Uterus (tissue), 4 donors: ENCODE results near the gene CDC27. TPM values are rescaled to one million over a fixed set of nuclear protein-coding genes. Genes with fewer than 3 reads are reported as not detected.
"Not testable (repeated sequence)": the region's sequence is repeated elsewhere in the genome, so short reads cannot be mapped to it uniquely, and the experiment has no call there.

Experiments used
- DNase-seq, 2 donors: peaks; one replicate each; pipeline ENCODE4 v3.0.0-alpha.2; 2019 to 2020
- H3K27ac ChIP-seq, 2 donors: fragments of 200-600 bp; sonication (generic); 1 replicate in 1 of 2; 2 replicates in 1 of 2; pipeline ENCODE4 v1.5.1; 2016 to 2018
- H3K27me3 ChIP-seq, 2 donors: fragments of 200-600 bp; sonication (generic); one replicate each; pipeline ENCODE4 v1.5.1; 2018 to 2019; ENCODE audit warnings: control low read depth in 1 of 2
- H3K36me3 ChIP-seq, 2 donors: fragments of 200-600 bp; sonication (generic); one replicate each; pipeline ENCODE4 v1.5.1; 2019; ENCODE audit warnings: control low read depth in 1 of 2
- H3K4me1 ChIP-seq, 2 donors: fragments of 200-600 bp; sonication (generic); one replicate each; pipeline ENCODE4 v1.5.1; 2018 to 2019; ENCODE audit warnings: control low read depth in 1 of 2
- H3K4me3 ChIP-seq, 2 donors: fragments of 200-600 bp; sonication (generic); 1 replicate in 1 of 2; 2 replicates in 1 of 2; pipeline ENCODE4 v1.5.1; 2018 to 2019; ENCODE audit warnings: mild to moderate bottlenecking in 1 of 2
- H3K9me3 ChIP-seq, 2 donors: fragments of 200-600 bp; sonication (generic); one replicate each; pipeline ENCODE4 v1.5.1; 2019; ENCODE audit warnings: control low read depth in 1 of 2
- CTCF ChIP-seq, 4 experiments: fragments of 200-600 bp in 2 of 4; fragments of 450-650 bp in 2 of 4; sonication (generic) in 2 of 4; IDR thresholded peaks; one replicate each; pipeline ENCODE4 v1.5.1; 2016 to 2019; ENCODE audit warnings: antibody characterized with exemption in 4 of 4, mild to moderate bottlenecking in 2 of 4, moderate library complexity in 1 of 4
- POLR2A ChIP-seq, 2 donors: fragments of 450-650 bp; IDR thresholded peaks; one replicate each; pipeline ENCODE4 v1.6.1; 2016; ENCODE audit warnings: antibody characterized with exemption in 2 of 2, mild to moderate bottlenecking in 1 of 2, moderate library complexity in 1 of 2
- intact Hi-C: fragments of 100-400 bp; cut with DNase I; formaldehyde crosslinking; loops from one replicate; pipeline ENCODE4 v1.15.1; 2023; ENCODE audit warnings: low total_unique reads
- total RNA-seq, 4 donors: library from RNA; depleted of rRNA in 3 of 4; stranded (reverse); fragments of >200 nt in 3 of 4; gene quantifications; one replicate each; pipeline versions ENCODE4 v1.1.0 to v1.2.4, GENCODE V29; 2014 to 2023
- donor health status: DM: yes; HTN: yes; CAD: no.

Gene CDC27
- total RNA-seq, 4 donors from 2014 or later = 87.1 to 129 (median 108) TPM

GRCh38 chr17:47220531-47220999, 31.5 kb upstream of the CDC27 start:
- TF ChIP-seq CTCF (IDR thresholded peaks at IDR 0.05) = no peak
- no peak for TF ChIP-seq POLR2A (IDR thresholded peaks at IDR 0.05)
- no peaks in the 10 kb centered on the region for H3K9me3 ChIP-seq
- intact Hi-C loops = no loop called here
- no peak overlapping the region for H3K4me3 ChIP-seq
- H3K27me3 ChIP-seq = no peaks in the 10 kb centered on the region
- no peak overlapping the region for H3K27ac ChIP-seq
- DNase-seq = no peak
- no peaks in the 10 kb centered on the region for H3K36me3 ChIP-seq
- H3K4me1 ChIP-seq = peaks cover 0 to 8% of the 10 kb centered on the region in 2 donors

GRCh38 chr17:47219621-47220475, 30.8 kb upstream of the CDC27 start:
- TF ChIP-seq CTCF (IDR thresholded peaks at IDR 0.05) (no peak), POLR2A (IDR thresholded peaks at IDR 0.05) (no peak)
- intact Hi-C loops = no loop called here
- H3K4me3 ChIP-seq = no peak overlapping the region

GRCh38 chr17:47218896-47219430, 29.9 kb upstream of the CDC27 start:
- intact Hi-C loops = no loop called here
- H3K9me3 ChIP-seq = no peaks in the 10 kb centered on the region
- TF ChIP-seq POLR2A (IDR thresholded peaks at IDR 0.05) = no peak
- TF ChIP-seq CTCF (IDR thresholded peaks at IDR 0.05) = no peak
- H3K27ac ChIP-seq = no peak overlapping the region
- no peaks in the 10 kb centered on the region for H3K36me3 ChIP-seq
- peaks cover 0 to under 1% of the 10 kb centered on the region in 2 donors for H3K4me1 ChIP-seq
- DNase-seq = no peak
- H3K27me3 ChIP-seq = no peaks in the 10 kb centered on the region
- H3K4me3 ChIP-seq = no peak overlapping the region

More at GRCh38 chr17:47219621-47220475, 30.8 kb upstream of the CDC27 start:
- H3K9me3 ChIP-seq = no peaks in the 10 kb centered on the region
- H3K27ac ChIP-seq = no peak overlapping the region
- H3K4me1 ChIP-seq = peaks cover 0 to 8% of the 10 kb centered on the region in 2 donors
- no peaks in the 10 kb centered on the region for H3K36me3 ChIP-seq
- no peak for DNase-seq
- no peaks in the 10 kb centered on the region for H3K27me3 ChIP-seq

- H3K9me3 ChIP-seq, H3K27ac ChIP-seq, DNase-seq, H3K4me1 ChIP-seq, H3K4me3 ChIP-seq, intact Hi-C loops, H3K27me3 ChIP-seq, H3K36me3 ChIP-seq: not testable (repeated sequence)
These were observed 28.2 kb upstream of the CDC27 start for GRCh38 chr17:47217279-47217678.

GRCh38 chr17:47216821-47217220, 27.7 kb upstream of the CDC27 start:
- H3K27ac ChIP-seq, H3K36me3 ChIP-seq, H3K4me3 ChIP-seq, H3K27me3 ChIP-seq, intact Hi-C loops, H3K9me3 ChIP-seq, H3K4me1 ChIP-seq, DNase-seq: not testable (repeated sequence)

GRCh38 chr17:47214931-47215330, 25.8 kb upstream of the CDC27 start:
- TF ChIP-seq CTCF (IDR thresholded peaks at IDR 0.05) (no peak), POLR2A (IDR thresholded peaks at IDR 0.05) (no peak)
- Histone ChIP-seq H3K4me3 (no peak overlapping the region), H3K4me1 (no peaks in the 10 kb centered on the region), H3K9me3 (no peaks in the 10 kb centered on the region), H3K27me3 (no peaks in the 10 kb centered on the region), H3K36me3 (no peaks in the 10 kb centered on the region), H3K27ac (no peak overlapping the region)
- no peak for DNase-seq
- intact Hi-C loops = no loop called here
